CD4-positive, CD25-positive, alpha-beta regulatory T cell (primary cell): Measurements from ENCODE around the gene MRAP. TPM values are rescaled to one million over a fixed set of nuclear protein-coding genes. Genes with fewer than 3 reads are reported as not detected.

Experiments
- ATAC-seq, 2 donors: fragments of 150-1000 bp; cut with Tn5 transposase; one replicate each; pipeline ENCODE4 v1.10.0; 2021; ENCODE audit warnings: low read depth in 2 of 2, moderate number of reproducible peaks in 2 of 2, moderate library complexity in 1 of 2
- DNase-seq, 3 donors: peaks; one replicate each; pipeline versions ENCODE4 v3.0.0 to v3.0.0-alpha.2; 2012 to 2022; ENCODE audit warnings: mixed read lengths in 1 of 3
- H3K27ac ChIP-seq: one replicate; pipeline ENCODE4 v1.7.0; 2013; ENCODE audit warnings: mild to moderate bottlenecking, low read length; ENCODE audit not compliant: insufficient read depth, poor library complexity, severe bottlenecking
- H3K27me3 ChIP-seq: one replicate; pipeline ENCODE4 v1.7.0; 2013; ENCODE audit warnings: low read length; ENCODE audit not compliant: control insufficient read depth, insufficient read depth
- H3K36me3 ChIP-seq: one replicate; pipeline ENCODE4 v1.7.0; 2013; ENCODE audit warnings: mild to moderate bottlenecking, low read length, moderate library complexity; ENCODE audit not compliant: control insufficient read depth, insufficient read depth
- H3K4me1 ChIP-seq: 2 replicates; pipeline ENCODE4 v1.7.0; 2013; ENCODE audit warnings: mild to moderate bottlenecking, low read length; ENCODE audit not compliant: insufficient read depth, control insufficient read depth, poor library complexity, severe bottlenecking
- H3K4me3 ChIP-seq: one replicate; pipeline ENCODE4 v1.7.0; 2013; ENCODE audit warnings: low read depth, mild to moderate bottlenecking, low read length, moderate library complexity
- H3K9me3 ChIP-seq, 2 experiments: 1 replicate in 1 of 2; 2 replicates in 1 of 2; pipeline ENCODE4 v1.7.0; 2013; ENCODE audit warnings: low read length in 2 of 2, mild to moderate bottlenecking in 1 of 2, moderate library complexity in 1 of 2; ENCODE audit not compliant: control insufficient read depth in 2 of 2
- H3K27ac Mint-ChIP-seq, 3 donors: one replicate each; pipeline ENCODE4 v1.8.0; 2020 to 2022; ENCODE audit warnings: mild to moderate bottlenecking in 3 of 3, mixed read lengths in 3 of 3, moderate library complexity in 2 of 3
- H3K27me3 Mint-ChIP-seq: one replicate; pipeline ENCODE4 v1.8.0; 2022; ENCODE audit warnings: mild to moderate bottlenecking, mixed read lengths
- H3K36me3 Mint-ChIP-seq: one replicate; pipeline ENCODE4 v1.8.0; 2020; ENCODE audit warnings: mixed read lengths
- H3K4me1 Mint-ChIP-seq, 4 donors: one replicate each; pipeline ENCODE4 v1.8.0; 2020 to 2022; ENCODE audit warnings: mixed read lengths in 4 of 4, mild to moderate bottlenecking in 1 of 4
- H3K4me3 Mint-ChIP-seq, 4 donors: one replicate each; pipeline ENCODE4 v1.8.0; 2020 to 2022; ENCODE audit warnings: mild to moderate bottlenecking in 4 of 4, mixed read lengths in 4 of 4, moderate library complexity in 3 of 4
- H3K9me3 Mint-ChIP-seq, 7 donors: one replicate each; pipeline ENCODE4 v1.8.0; 2020 to 2022; ENCODE audit warnings: mixed read lengths in 7 of 7, mild to moderate bottlenecking in 3 of 7, moderate library complexity in 2 of 7
- polyA plus RNA-seq, 4 donors: library from polyadenylated mRNA; unstranded; fragments of 300-500 nt; fragmentation: Illumina TruSeq; gene quantifications; one replicate each; pipeline ENCODE4 v1.2.3, GENCODE V29; 2021
- total RNA-seq: library from RNA; stranded (reverse); gene quantifications from one replicate; pipeline ENCODE4 v1.2.3, GENCODE V29; 2022

Gene MRAP
- total and polyA plus RNA-seq, 5 donors from 2014 or later = not detected

- Mint-ChIP-seq H3K4me1 (no peaks in the 10 kb centered on the region), H3K9me3 (peaks cover 0 to 3% (median 0%) of the 10 kb centered on the region in 7 donors), H3K36me3 (peaks cover 10% of the 10 kb centered on the region), H3K4me3 (no peak overlapping the region), H3K27ac (no peak overlapping the region), H3K27me3 (no peaks in the 10 kb centered on the region)
- DNase-seq = no peak
- no peaks in the 10 kb centered on the region for H3K36me3 ChIP-seq
- no peaks in the 10 kb centered on the region for H3K9me3 ChIP-seq
- H3K27ac ChIP-seq = no peak overlapping the region
- no peaks in the 10 kb centered on the region for H3K27me3 ChIP-seq
- ATAC-seq = no peak
- no peak overlapping the region for H3K4me3 ChIP-seq
- H3K4me1 ChIP-seq = no peaks in the 10 kb centered on the region
These were observed 2.9 kb downstream of the MRAP start for GRCh38 chr21:32301596-32301995.

- no peaks in the 10 kb centered on the region for H3K27me3 ChIP-seq
- Mint-ChIP-seq H3K9me3 (peaks cover 0 to 1% (median 0%) of the 10 kb centered on the region in 7 donors), H3K4me3 (no peak overlapping the region), H3K27ac (no peak overlapping the region), H3K36me3 (peaks cover 13% of the 10 kb centered on the region), H3K4me1 (no peaks in the 10 kb centered on the region), H3K27me3 (no peaks in the 10 kb centered on the region)
- no peak overlapping the region for H3K4me3 ChIP-seq
- no peaks in the 10 kb centered on the region for H3K4me1 ChIP-seq
- ATAC-seq (no peak), DNase-seq (no peak)
- no peak overlapping the region for H3K27ac ChIP-seq
- no peaks in the 10 kb centered on the region for H3K36me3 ChIP-seq
- H3K9me3 ChIP-seq = no peaks in the 10 kb centered on the region
These were observed 3.9 kb downstream of the MRAP start for GRCh38 chr21:32302560-32302959.

GRCh38 chr21:32303385-32303784, 4.7 kb downstream of the MRAP start:
- no peak overlapping the region for H3K4me3 ChIP-seq
- Mint-ChIP-seq H3K4me3 (no peak overlapping the region), H3K27me3 (no peaks in the 10 kb centered on the region), H3K4me1 (no peaks in the 10 kb centered on the region), H3K27ac (no peak overlapping the region), H3K9me3 (peaks cover 0 to 1% (median 0%) of the 10 kb centered on the region in 7 donors), H3K36me3 (peaks cover 13% of the 10 kb centered on the region)
- no peak for DNase-seq
- no peaks in the 10 kb centered on the region for H3K9me3 ChIP-seq
- no peaks in the 10 kb centered on the region for H3K36me3 ChIP-seq
- H3K27me3 ChIP-seq = no peaks in the 10 kb centered on the region
- no peak for ATAC-seq
- H3K4me1 ChIP-seq = no peaks in the 10 kb centered on the region
- no peak overlapping the region for H3K27ac ChIP-seq

DNA sequence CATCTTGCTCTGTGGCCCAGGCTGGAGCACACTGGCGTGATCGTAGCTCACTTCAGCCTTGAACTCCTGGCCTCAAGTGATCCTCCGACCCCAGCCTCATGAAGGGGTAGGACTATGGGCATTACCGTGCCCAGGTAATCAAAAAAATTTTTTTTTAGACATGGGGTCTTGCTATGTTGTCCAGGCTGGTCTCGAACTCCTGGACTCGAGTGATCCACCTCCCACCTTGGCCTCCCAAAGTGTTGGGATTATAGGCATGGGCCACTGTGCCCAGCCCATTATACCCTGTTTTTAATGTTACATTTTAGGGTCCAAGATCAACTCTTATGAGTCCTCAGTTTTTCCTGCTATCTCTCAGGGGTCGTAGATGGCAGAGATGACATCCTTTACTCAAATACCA, 6.3 kb downstream of the MRAP start:
- H3K4me1 ChIP-seq = no peaks in the 10 kb centered on the region
- H3K27ac ChIP-seq = no peak overlapping the region
- Mint-ChIP-seq H3K4me1 (no peaks in the 10 kb centered on the region), H3K36me3 (peaks cover 13% of the 10 kb centered on the region), H3K9me3 (peaks cover 0 to 1% (median 0%) of the 10 kb centered on the region in 7 donors), H3K4me3 (no peak overlapping the region), H3K27me3 (no peaks in the 10 kb centered on the region), H3K27ac (no peak overlapping the region)
- no peak for ATAC-seq
- no peak overlapping the region for H3K4me3 ChIP-seq
- no peaks in the 10 kb centered on the region for H3K9me3 ChIP-seq
- H3K36me3 ChIP-seq = no peaks in the 10 kb centered on the region
- DNase-seq = no peak
- H3K27me3 ChIP-seq = no peaks in the 10 kb centered on the region

DNA sequence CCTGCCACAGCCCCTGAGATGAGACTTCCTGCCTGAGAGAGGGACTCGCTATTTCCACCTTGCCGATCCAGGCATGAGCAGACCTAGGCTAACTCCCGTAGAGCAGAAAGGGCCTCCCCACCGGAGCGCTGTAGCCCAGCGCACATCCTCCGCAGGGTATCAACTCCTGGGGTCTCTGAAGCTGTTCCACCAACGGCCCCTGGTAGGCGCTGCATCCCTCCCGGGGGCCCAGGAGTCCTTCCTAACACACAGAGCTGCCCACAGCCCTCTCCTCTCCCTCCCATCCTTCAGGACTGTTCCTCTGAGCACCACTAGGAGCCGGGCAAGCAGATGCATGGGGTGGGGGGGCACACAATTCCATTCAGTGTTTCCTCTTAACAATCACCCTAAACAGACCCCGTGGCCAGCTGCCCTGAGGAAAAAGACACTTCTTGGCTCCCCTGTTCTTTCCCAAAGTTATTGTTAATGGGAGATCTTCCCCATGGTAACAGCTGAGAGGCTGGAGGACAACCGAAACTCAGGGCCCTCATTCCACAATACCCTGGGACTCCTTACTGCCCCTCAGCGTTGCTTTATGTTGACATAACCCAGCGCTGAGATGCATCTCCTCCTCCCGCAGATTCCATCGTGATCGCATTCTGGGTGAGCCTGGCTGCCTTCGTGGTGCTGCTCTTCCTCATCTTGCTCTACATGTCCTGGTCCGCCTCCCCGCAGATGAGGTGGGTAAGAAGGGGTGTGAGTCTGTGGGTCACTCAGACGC, 7.5 kb downstream of the MRAP start:
- Mint-ChIP-seq H3K4me1 (no peaks in the 10 kb centered on the region), H3K9me3 (peaks cover 0 to 1% (median 0%) of the 10 kb centered on the region in 7 donors), H3K4me3 (no peak overlapping the region), H3K36me3 (peaks cover 11% of the 10 kb centered on the region), H3K27me3 (no peaks in the 10 kb centered on the region), H3K27ac (no peak overlapping the region)
- Histone ChIP-seq H3K4me3 (no peak overlapping the region), H3K27ac (no peak overlapping the region), H3K9me3 (no peaks in the 10 kb centered on the region), H3K36me3 (no peaks in the 10 kb centered on the region), H3K4me1 (no peaks in the 10 kb centered on the region), H3K27me3 (no peaks in the 10 kb centered on the region)
- no peak for DNase-seq
- no peak for ATAC-seq

GRCh38 chr21:32307706-32308105, 9.1 kb downstream of the MRAP start:
- Histone ChIP-seq H3K9me3 (no peaks in the 10 kb centered on the region), H3K27me3 (no peaks in the 10 kb centered on the region), H3K27ac (no peak overlapping the region), H3K4me3 (no peak overlapping the region), H3K4me1 (no peaks in the 10 kb centered on the region), H3K36me3 (peaks cover 7% of the 10 kb centered on the region)
- no peak for ATAC-seq
- no peak for DNase-seq
- no peak overlapping the region for H3K4me3 Mint-ChIP-seq
- H3K4me1 Mint-ChIP-seq = no peaks in the 10 kb centered on the region
- no peaks in the 10 kb centered on the region for H3K9me3 Mint-ChIP-seq
- H3K36me3 Mint-ChIP-seq = peaks cover 8% of the 10 kb centered on the region
- no peaks in the 10 kb centered on the region for H3K27me3 Mint-ChIP-seq
- H3K27ac Mint-ChIP-seq = no peak overlapping the region

DNA sequence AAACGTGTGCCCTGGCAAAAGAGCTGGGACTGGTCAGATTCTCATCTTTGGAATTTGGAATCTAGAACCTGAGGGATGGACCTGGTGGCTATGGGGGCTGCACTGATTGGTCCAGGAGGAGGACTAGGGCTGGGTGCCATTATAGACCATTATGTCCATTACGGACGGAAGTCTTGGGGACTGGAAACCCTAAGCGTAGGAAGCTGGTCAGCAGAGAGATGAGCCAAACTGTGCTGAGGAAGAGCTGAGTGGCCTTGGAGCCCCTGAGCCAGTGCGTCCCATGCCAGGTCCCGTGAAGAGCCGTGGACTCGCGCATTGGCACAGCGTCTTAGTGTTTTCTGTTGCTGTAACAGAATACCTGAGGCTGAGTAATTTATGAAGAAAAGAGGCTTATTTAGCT, 10.0 kb downstream of the MRAP start:
- no peaks in the 10 kb centered on the region for H3K4me1 ChIP-seq
- H3K27ac ChIP-seq = no peak overlapping the region
- no peaks in the 10 kb centered on the region for H3K27me3 Mint-ChIP-seq
- H3K9me3 ChIP-seq = no peaks in the 10 kb centered on the region
- H3K27ac Mint-ChIP-seq = no peak overlapping the region
- ATAC-seq (no peak), DNase-seq (no peak)
- H3K27me3 ChIP-seq = no peaks in the 10 kb centered on the region
- H3K4me3 ChIP-seq = no peak overlapping the region
- peaks cover 15% of the 10 kb centered on the region for H3K36me3 Mint-ChIP-seq
- H3K9me3 Mint-ChIP-seq = no peaks in the 10 kb centered on the region
- no peak overlapping the region for H3K4me3 Mint-ChIP-seq
- H3K36me3 ChIP-seq = peaks cover 12% of the 10 kb centered on the region
- no peaks in the 10 kb centered on the region for H3K4me1 Mint-ChIP-seq

DNA sequence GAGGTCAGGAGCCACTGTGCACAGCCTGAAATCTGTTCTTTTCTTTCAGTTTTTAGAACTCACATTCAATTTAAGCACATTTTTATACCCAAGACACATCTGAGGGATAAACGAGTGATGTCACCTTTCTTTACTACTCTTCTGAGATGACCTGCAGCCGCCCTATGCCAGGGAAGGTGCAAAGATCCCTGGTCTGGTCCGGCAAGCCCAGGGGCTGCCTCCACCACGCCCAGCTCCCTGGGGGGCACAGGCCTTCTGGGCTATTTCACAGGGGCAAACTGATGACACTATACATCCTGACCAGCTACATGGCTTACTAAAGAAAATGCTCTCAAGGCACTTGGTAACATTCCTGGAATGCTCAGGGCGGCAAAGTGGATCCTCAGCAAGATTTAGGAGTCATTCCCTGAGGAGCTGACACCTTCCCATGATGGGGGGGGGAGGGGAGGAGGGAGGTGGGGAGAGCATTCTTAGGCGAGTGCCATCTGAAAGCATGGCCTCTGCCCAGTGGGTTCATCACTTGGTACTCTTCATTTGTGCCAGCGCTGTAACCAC, 11.3 kb downstream of the MRAP start:
- H3K4me3 ChIP-seq = no peak overlapping the region
- H3K9me3 Mint-ChIP-seq = no peaks in the 10 kb centered on the region
- H3K4me1 Mint-ChIP-seq = no peaks in the 10 kb centered on the region
- H3K27me3 ChIP-seq = no peaks in the 10 kb centered on the region
- no peak overlapping the region for H3K27ac Mint-ChIP-seq
- H3K36me3 ChIP-seq = peaks cover 22% of the 10 kb centered on the region
- H3K4me3 Mint-ChIP-seq = no peak overlapping the region
- ATAC-seq = no peak
- H3K9me3 ChIP-seq = no peaks in the 10 kb centered on the region
- no peak overlapping the region for H3K27ac ChIP-seq
- no peak for DNase-seq
- H3K36me3 Mint-ChIP-seq = peaks cover 19% of the 10 kb centered on the region
- no peaks in the 10 kb centered on the region for H3K4me1 ChIP-seq
- H3K27me3 Mint-ChIP-seq = no peaks in the 10 kb centered on the region
